ENCODE data around the gene C2orf81.

DNA sequence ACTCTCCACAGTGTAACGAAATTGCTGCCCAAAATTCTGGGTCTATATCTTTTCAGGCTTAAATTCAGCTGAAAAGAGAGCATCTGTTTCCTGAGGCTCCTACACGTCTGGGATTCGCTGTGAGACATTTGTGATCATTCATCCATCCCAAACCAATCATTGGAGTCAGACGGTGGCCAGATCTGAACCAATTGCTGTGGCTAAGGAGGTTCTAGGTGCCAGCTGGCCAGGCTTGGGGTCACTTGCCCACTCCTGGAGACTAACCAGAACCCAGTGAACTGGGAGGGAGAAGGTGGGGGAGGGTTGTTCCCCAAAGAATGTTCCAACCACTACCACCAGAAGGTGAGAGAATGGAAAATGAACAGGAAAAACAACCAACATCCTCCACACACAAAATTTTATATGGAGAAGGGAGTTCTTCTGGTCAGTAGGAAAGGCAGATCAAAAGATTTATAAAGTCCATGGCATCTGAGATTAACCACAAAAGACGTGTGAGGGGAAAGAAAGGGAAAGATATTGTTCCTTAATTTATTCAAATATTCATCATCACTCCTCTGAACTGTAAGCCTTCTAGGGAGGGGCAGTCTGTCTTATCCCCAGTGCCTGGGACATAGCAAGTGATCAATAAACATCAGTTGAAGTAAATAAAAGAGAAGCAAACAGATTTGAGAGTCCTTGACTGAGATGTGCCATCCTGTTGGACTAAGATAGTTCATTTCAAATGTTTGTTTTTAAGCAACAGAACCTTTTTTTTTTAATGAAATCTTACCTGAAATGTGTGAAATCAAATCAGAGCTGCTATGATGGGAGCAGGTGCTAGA is 23.3 kb upstream of the C2orf81 start:
- TF ChIP-seq, protein P1, sequence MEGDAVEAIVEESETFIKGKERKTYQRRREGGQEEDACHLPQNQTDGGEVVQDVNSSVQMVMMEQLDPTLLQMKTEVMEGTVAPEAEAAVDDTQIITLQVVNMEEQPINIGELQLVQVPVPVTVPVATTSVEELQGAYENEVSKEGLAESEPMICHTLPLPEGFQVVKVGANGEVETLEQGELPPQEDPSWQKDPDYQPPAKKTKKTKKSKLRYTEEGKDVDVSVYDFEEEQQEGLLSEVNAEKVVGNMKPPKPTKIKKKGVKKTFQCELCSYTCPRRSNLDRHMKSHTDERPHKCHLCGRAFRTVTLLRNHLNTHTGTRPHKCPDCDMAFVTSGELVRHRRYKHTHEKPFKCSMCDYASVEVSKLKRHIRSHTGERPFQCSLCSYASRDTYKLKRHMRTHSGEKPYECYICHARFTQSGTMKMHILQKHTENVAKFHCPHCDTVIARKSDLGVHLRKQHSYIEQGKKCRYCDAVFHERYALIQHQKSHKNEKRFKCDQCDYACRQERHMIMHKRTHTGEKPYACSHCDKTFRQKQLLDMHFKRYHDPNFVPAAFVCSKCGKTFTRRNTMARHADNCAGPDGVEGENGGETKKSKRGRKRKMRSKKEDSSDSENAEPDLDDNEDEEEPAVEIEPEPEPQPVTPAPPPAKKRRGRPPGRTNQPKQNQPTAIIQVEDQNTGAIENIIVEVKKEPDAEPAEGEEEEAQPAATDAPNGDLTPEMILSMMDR (IDR thresholded peaks at IDR 0.05; ENCODE audit: low read depth, low read length, poor library complexity, severe bottlenecking) = no peak
- TF ChIP-seq EZH2phosphoT487 (IDR thresholded peaks at IDR 0.05; ENCODE audit: borderline replicate concordance, low read length) = no peak

All from DOHH2 (cell line).